ENCODE results near the gene CCKAR.

GRCh38 chr4:26509681-26510333 is 19.5 kb upstream of the CCKAR start:
- TF ChIP-seq CTCF (IDR thresholded peaks at IDR 0.05; ENCODE audit: borderline replicate concordance, extremely low read depth, low read length, poor library complexity, severe bottlenecking) (no peak), EZH2 (IDR thresholded peaks at IDR 0.05; ENCODE audit: borderline replicate concordance, low read depth, low read length, severe bottlenecking) (no peak)
